ENCODE data around the gene RASA3. TPM values are rescaled to one million over a fixed set of nuclear protein-coding genes. Genes with fewer than 3 reads are reported as not detected.
"Not testable (repeated sequence)": the region's sequence is repeated elsewhere in the genome, so short reads cannot be mapped to it uniquely, and the experiment has no call there.

RASA3 gene
- total RNA-seq, 2 donors from 2014 or later, result 39.4 to 44.1 TPM

GRCh38 chr13:114126086-114126485 is 6.3 kb downstream of the RASA3 start:
- H3K27ac Mint-ChIP-seq, result peak overlapping the region; percentile 84 to 97

GRCh38 chr13:114125589-114125988 is 6.8 kb downstream of the RASA3 start:
- DNase-seq (ENCODE audit: low spot score in 2 of 2), result no peak
- Mint-ChIP-seq H3K9me3 (peaks cover 0 to 15% of the 10 kb centered on the region in 2 donors), H3K27ac (peak overlapping the region; percentile 85 to 90), H3K36me3 (peaks cover 8 to 39% of the 10 kb centered on the region in 2 donors)
- no peak for ATAC-seq

More at GRCh38 chr13:114126086-114126485, 6.3 kb downstream of the RASA3 start:
- ATAC-seq; DNase-seq (ENCODE audit: low spot score in 2 of 2): not testable (repeated sequence)
- Mint-ChIP-seq H3K9me3 (peaks cover 0 to 15% of the 10 kb centered on the region in 2 donors), H3K36me3 (peaks cover 12 to 44% of the 10 kb centered on the region in 2 donors)

- H3K9me3 Mint-ChIP-seq, result peaks cover 0 to 15% of the 10 kb centered on the region in 2 donors
- ATAC-seq (peak; percentile 63 to 68), DNase-seq (ENCODE audit: low spot score in 2 of 2) (peak; percentile 68 to 85)
- H3K27ac Mint-ChIP-seq, result peak overlapping the region; percentile 85 to 90
- H3K36me3 Mint-ChIP-seq, result peaks cover 8 to 39% of the 10 kb centered on the region in 2 donors
Observed at GRCh38 chr13:114124921-114125320, 7.5 kb downstream of the RASA3 start.

- Mint-ChIP-seq H3K9me3 (peaks cover 0 to 15% of the 10 kb centered on the region in 2 donors), H3K27ac (peak overlapping the region; percentile 85 to 90), H3K36me3 (peaks cover 8 to 39% of the 10 kb centered on the region in 2 donors)
- no peak for ATAC-seq
- DNase-seq (ENCODE audit: low spot score in 2 of 2), result no peak
Observed at GRCh38 chr13:114124431-114124830, 8.0 kb downstream of the RASA3 start.

- Mint-ChIP-seq H3K27ac (no peak overlapping the region), H3K36me3 (peaks cover 8 to 39% of the 10 kb centered on the region in 2 donors), H3K9me3 (peaks cover 0 to 15% of the 10 kb centered on the region in 2 donors)
- DNase-seq (ENCODE audit: low spot score in 2 of 2), result no peak
- ATAC-seq, result no peak
Observed at GRCh38 chr13:114123876-114124275, 8.5 kb downstream of the RASA3 start.

- Mint-ChIP-seq H3K9me3 (peaks cover 0 to 15% of the 10 kb centered on the region in 2 donors), H3K27ac (peak overlapping the region in 1 of 2 donors; percentile 26), H3K36me3 (peaks cover 8 to 37% of the 10 kb centered on the region in 2 donors)
- ATAC-seq (no peak), DNase-seq (ENCODE audit: low spot score in 2 of 2) (no peak)
Observed at GRCh38 chr13:114123448-114123847, 9.0 kb downstream of the RASA3 start.

GRCh38 chr13:114122591-114123211 is 9.7 kb downstream of the RASA3 start:
- Mint-ChIP-seq H3K27ac (peak overlapping the region in 1 of 2 donors; percentile 26), H3K9me3 (peaks cover 0 to 15% of the 10 kb centered on the region in 2 donors), H3K36me3 (peaks cover 8 to 31% of the 10 kb centered on the region in 2 donors)
- DNase-seq (ENCODE audit: low spot score in 2 of 2), result no peak
- no peak for ATAC-seq

GRCh38 chr13:114122127-114122511 is 10.3 kb downstream of the RASA3 start:
- Mint-ChIP-seq H3K36me3 (peaks cover 8 to 26% of the 10 kb centered on the region in 2 donors), H3K27ac (no peak overlapping the region), H3K9me3 (peaks cover 0 to 14% of the 10 kb centered on the region in 2 donors)
- DNase-seq (ENCODE audit: low spot score in 2 of 2), result no peak
- ATAC-seq, result no peak

GRCh38 chr13:114121496-114122126 is 10.8 kb downstream of the RASA3 start:
- no peak for DNase-seq (ENCODE audit: low spot score in 2 of 2)

GRCh38 chr13:114121031-114121430 is 11.4 kb downstream of the RASA3 start:
- Mint-ChIP-seq H3K27ac (peak overlapping the region; percentile 87 to 98), H3K9me3 (peaks cover 0 to 5% of the 10 kb centered on the region in 2 donors), H3K36me3 (peaks cover 8 to 15% of the 10 kb centered on the region in 2 donors)
- no peak for ATAC-seq
- DNase-seq (ENCODE audit: low spot score in 2 of 2), result no peak

More at GRCh38 chr13:114121496-114122126, 10.8 kb downstream of the RASA3 start:
- H3K9me3 Mint-ChIP-seq, result peaks cover 0 to 10% of the 10 kb centered on the region in 2 donors
- no peak overlapping the region for H3K27ac Mint-ChIP-seq
- peaks cover 8 to 21% of the 10 kb centered on the region in 2 donors for H3K36me3 Mint-ChIP-seq
- ATAC-seq, result no peak

GRCh38 chr13:114120591-114121011 is 11.8 kb downstream of the RASA3 start:
- Mint-ChIP-seq H3K9me3 (peaks cover 0 to 5% of the 10 kb centered on the region in 2 donors), H3K27ac (peak overlapping the region; percentile 87 to 98), H3K36me3 (peaks cover 8 to 13% of the 10 kb centered on the region in 2 donors)
- DNase-seq (ENCODE audit: low spot score in 2 of 2) (no peak), ATAC-seq (no peak)

GRCh38 chr13:114119196-114119595 is 13.2 kb downstream of the RASA3 start:
- H3K9me3 Mint-ChIP-seq, result no peaks in the 10 kb centered on the region
- no peak for ATAC-seq

GRCh38 chr13:114118511-114119123 is 13.8 kb downstream of the RASA3 start:
- H3K9me3 Mint-ChIP-seq, result no peaks in the 10 kb centered on the region
- ATAC-seq (no peak), DNase-seq (ENCODE audit: low spot score in 2 of 2) (no peak)
- H3K27ac Mint-ChIP-seq, result peak overlapping the region; percentile 71 to 95
- no peaks in the 10 kb centered on the region for H3K36me3 Mint-ChIP-seq

More at GRCh38 chr13:114119196-114119595, 13.2 kb downstream of the RASA3 start:
- Mint-ChIP-seq H3K27ac (peak overlapping the region; percentile 71 to 95), H3K36me3 (no peaks in the 10 kb centered on the region)
- no peak for DNase-seq (ENCODE audit: low spot score in 2 of 2)

GRCh38 chr13:114118086-114118485 is 14.3 kb downstream of the RASA3 start:
- ATAC-seq (no peak), DNase-seq (ENCODE audit: low spot score in 2 of 2) (no peak)
- H3K27ac Mint-ChIP-seq, result peak overlapping the region in 1 of 2 donors; percentile 71
- H3K36me3 Mint-ChIP-seq, result no peaks in the 10 kb centered on the region
- no peaks in the 10 kb centered on the region for H3K9me3 Mint-ChIP-seq

- not testable (repeated sequence) for H3K36me3 Mint-ChIP-seq; H3K9me3 Mint-ChIP-seq; ATAC-seq; DNase-seq (ENCODE audit: low spot score in 2 of 2); H3K27ac Mint-ChIP-seq
Observed at GRCh38 chr13:114117341-114117874, 15.0 kb downstream of the RASA3 start.

GRCh38 chr13:114116734-114117133 is 15.7 kb downstream of the RASA3 start:
- no peaks in the 10 kb centered on the region for H3K36me3 Mint-ChIP-seq
- H3K9me3 Mint-ChIP-seq, result no peaks in the 10 kb centered on the region
- DNase-seq (ENCODE audit: low spot score in 2 of 2), result no peak
- no peak overlapping the region for H3K27ac Mint-ChIP-seq
- ATAC-seq, result no peak

GRCh38 chr13:114115796-114116195 is 16.6 kb downstream of the RASA3 start:
- Mint-ChIP-seq H3K9me3 (no peaks in the 10 kb centered on the region), H3K36me3 (no peaks in the 10 kb centered on the region), H3K27ac (peak overlapping the region; percentile 12 to 82)
- ATAC-seq (no peak), DNase-seq (ENCODE audit: low spot score in 2 of 2) (peak in 1 of 2 donors; percentile 34)

Measured in activated naive CD4-positive, alpha-beta T cell treated with anti-CD3 and anti-CD28 coated beads, Interleukin-2, amount 50 U/mL, for 72 hours (primary cell).